ENCODE data around the gene ADAM17. TPM values are rescaled to one million over a fixed set of nuclear protein-coding genes. Genes with fewer than 3 reads are reported as not detected.

Gene ADAM17
- total and polyA plus RNA-seq, 9 of the 15 experiments (the other 6 are each of a cell fraction or from before 2014, with no cell fraction given) = 5.8 to 30.0 (median 19.0) TPM

- TF ChIP-seq CBFA2T3 (IDR thresholded peaks at IDR 0.05) (no peak), CBX5 (IDR thresholded peaks at IDR 0.05; ENCODE audit: borderline replicate concordance, low read depth) (no peak), PHB2 (IDR thresholded peaks at IDR 0.05; ENCODE audit: low read depth) (0 out of 2 replicates have a peak, but pooled peaks have one; percentile 37), NCOR1 (IDR thresholded peaks at IDR 0.05) (peak; percentile 77), ZKSCAN1 (IDR thresholded peaks at IDR 0.05; ENCODE audit: low read depth, low read length) (peak; percentile 26; the same call in 1 of the 2 replicates), RB1 (IDR thresholded peaks at IDR 0.05; ENCODE audit: low read depth) (peak; percentile 85; the same call in 1 of the 2 replicates), PTBP1 (IDR thresholded peaks at IDR 0.05; ENCODE audit: low read depth, low read length) (no peak), POLR2A (conservative IDR thresholded peaks at IDR 0.05) (peak; percentile 93), ZBTB2 (IDR thresholded peaks at IDR 0.05) (peak; percentile 75), ILF3 (IDR thresholded peaks at IDR 0.05; ENCODE audit: borderline replicate concordance) (no peak), CREBBP (IDR thresholded peaks at IDR 0.05; ENCODE audit: low read depth, low read length) (no peak), CREB1 (IDR thresholded peaks at IDR 0.05) (peak; percentile 82), CREB1 (CRISPR knock-in tag; IDR thresholded peaks at IDR 0.05) (peak; percentile 69), PML (IDR thresholded peaks at IDR 0.05; ENCODE audit: low read length) (peak; percentile 68), ETV6 (IDR thresholded peaks at IDR 0.05; ENCODE audit: borderline replicate concordance in 1 of 2, low read depth in 2 of 2, low read length in 1 of 2) (0 out of 4 replicates have a peak, but pooled peaks of 1 of the 2 experiments have one; percentile 7), ETV6 (CRISPR knock-in tag; IDR thresholded peaks at IDR 0.05; ENCODE audit: borderline replicate concordance) (no peak), PCBP2 (IDR thresholded peaks at IDR 0.05; ENCODE audit: low read depth, low read length, poor library complexity, severe bottlenecking) (no peak), TBP (optimal IDR thresholded peaks at IDR 0.05; ENCODE audit: low read depth, low read length) (peak; percentile 74), ZFP36 (IDR thresholded peaks at IDR 0.05; ENCODE audit: low read depth, low read length, partially characterized antibody) (peak; percentile 36), CAMTA2 (CRISPR knock-in tag; conservative IDR thresholded peaks at IDR 0.05) (no peak), MCM7 (IDR thresholded peaks at IDR 0.05) (no peak)
Measured at GRCh38 chr2:9555297-9556120, at the start of gene ADAM17 (continued).
